ENCODE measurements around the gene LYST. TPM values are rescaled to one million over a fixed set of nuclear protein-coding genes. Genes with fewer than 3 reads are reported as not detected.

LYST gene
- total RNA-seq, 4 donors from 2014 or later = 22.9 to 44.4 (median 31.9) TPM

- Histone ChIP-seq H3K9me3 (no peaks in the 10 kb centered on the region), H3K36me3 (peaks cover 18 to 88% (median 48%) of the 10 kb centered on the region in 4 donors), H3K27me3 (no peaks in the 10 kb centered on the region), H3K27ac (replicated peaks in 1 of 4) (no peak overlapping the region), H3K4me3 (no peak overlapping the region), H3K4me1 (no peaks in the 10 kb centered on the region)
- TF ChIP-seq POLR2AphosphoS5 (IDR thresholded peaks at IDR 0.05) (no peak), EP300 (IDR thresholded peaks at IDR 0.05) (no peak), POLR2A (IDR thresholded peaks at IDR 0.05; ENCODE audit: low read depth) (no peak)
- TF ChIP-seq, protein P1, sequence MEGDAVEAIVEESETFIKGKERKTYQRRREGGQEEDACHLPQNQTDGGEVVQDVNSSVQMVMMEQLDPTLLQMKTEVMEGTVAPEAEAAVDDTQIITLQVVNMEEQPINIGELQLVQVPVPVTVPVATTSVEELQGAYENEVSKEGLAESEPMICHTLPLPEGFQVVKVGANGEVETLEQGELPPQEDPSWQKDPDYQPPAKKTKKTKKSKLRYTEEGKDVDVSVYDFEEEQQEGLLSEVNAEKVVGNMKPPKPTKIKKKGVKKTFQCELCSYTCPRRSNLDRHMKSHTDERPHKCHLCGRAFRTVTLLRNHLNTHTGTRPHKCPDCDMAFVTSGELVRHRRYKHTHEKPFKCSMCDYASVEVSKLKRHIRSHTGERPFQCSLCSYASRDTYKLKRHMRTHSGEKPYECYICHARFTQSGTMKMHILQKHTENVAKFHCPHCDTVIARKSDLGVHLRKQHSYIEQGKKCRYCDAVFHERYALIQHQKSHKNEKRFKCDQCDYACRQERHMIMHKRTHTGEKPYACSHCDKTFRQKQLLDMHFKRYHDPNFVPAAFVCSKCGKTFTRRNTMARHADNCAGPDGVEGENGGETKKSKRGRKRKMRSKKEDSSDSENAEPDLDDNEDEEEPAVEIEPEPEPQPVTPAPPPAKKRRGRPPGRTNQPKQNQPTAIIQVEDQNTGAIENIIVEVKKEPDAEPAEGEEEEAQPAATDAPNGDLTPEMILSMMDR (IDR thresholded peaks at IDR 0.05) = no peak
- DNase-seq (ENCODE audit: extremely low spot score) = no peak
- intact Hi-C loops (cut with DNase I) = no loop called here
- WGBS = 93% methylated on average over 5 of the region's 5 CpGs
Measured at GRCh38 chr1:235742914-235743599, 123.6 kb downstream of the LYST start.

DNA sequence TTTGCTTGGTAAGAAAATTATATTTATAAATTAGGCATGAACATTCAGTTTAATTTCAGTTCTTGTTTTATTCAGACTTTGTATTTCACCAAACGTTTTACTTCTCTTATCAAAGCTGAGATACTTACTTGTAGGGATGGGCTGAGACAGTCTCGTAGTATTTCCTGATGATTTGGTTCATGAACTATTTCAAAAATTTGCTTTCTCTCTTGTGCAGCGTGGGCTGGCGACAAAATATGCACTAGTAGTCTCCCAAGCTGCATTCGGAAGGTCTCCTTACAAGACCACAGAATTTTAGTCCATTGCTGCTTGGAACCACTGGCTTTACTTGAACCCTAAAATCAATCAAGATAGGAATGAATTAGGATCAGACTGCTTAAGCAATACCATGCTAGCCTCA, 125.4 kb downstream of the LYST start:
- Histone ChIP-seq H3K27me3 (no peaks in the 10 kb centered on the region), H3K4me3 (no peak overlapping the region), H3K9me3 (no peaks in the 10 kb centered on the region), H3K27ac (replicated peaks in 1 of 4) (no peak overlapping the region), H3K36me3 (peaks cover 18 to 81% (median 46%) of the 10 kb centered on the region in 4 donors), H3K4me1 (no peaks in the 10 kb centered on the region)
- TF ChIP-seq, protein P1 (IDR thresholded peaks at IDR 0.05) = no peak
- TF ChIP-seq POLR2A (IDR thresholded peaks at IDR 0.05; ENCODE audit: low read depth) = no peak
- TF ChIP-seq POLR2AphosphoS5 (IDR thresholded peaks at IDR 0.05) = no peak
- TF ChIP-seq EP300 (IDR thresholded peaks at IDR 0.05) = no peak
- no peak for DNase-seq (ENCODE audit: extremely low spot score)
- intact Hi-C loops (cut with DNase I) = no loop called here
- WGBS = 83% methylated on average over 5 of the region's 5 CpGs

GRCh38 chr1:235739631-235740030, 127.1 kb downstream of the LYST start:
- H3K4me1 ChIP-seq = no peaks in the 10 kb centered on the region
- intact Hi-C loops (cut with DNase I) = no loop called here
- H3K4me3 ChIP-seq = no peak overlapping the region
- peaks cover 18 to 67% (median 36%) of the 10 kb centered on the region in 4 donors for H3K36me3 ChIP-seq
- 88% methylated on average over 6 of the region's 6 CpGs for WGBS
- H3K9me3 ChIP-seq = no peaks in the 10 kb centered on the region
- no peaks in the 10 kb centered on the region for H3K27me3 ChIP-seq
- no peak for DNase-seq (ENCODE audit: extremely low spot score)
- TF ChIP-seq, protein P1 (IDR thresholded peaks at IDR 0.05) = no peak
- TF ChIP-seq EP300 (IDR thresholded peaks at IDR 0.05) (no peak), POLR2AphosphoS5 (IDR thresholded peaks at IDR 0.05) (no peak), POLR2A (IDR thresholded peaks at IDR 0.05; ENCODE audit: low read depth) (no peak)
- H3K27ac ChIP-seq (replicated peaks in 1 of 4) = no peak overlapping the region

DNA sequence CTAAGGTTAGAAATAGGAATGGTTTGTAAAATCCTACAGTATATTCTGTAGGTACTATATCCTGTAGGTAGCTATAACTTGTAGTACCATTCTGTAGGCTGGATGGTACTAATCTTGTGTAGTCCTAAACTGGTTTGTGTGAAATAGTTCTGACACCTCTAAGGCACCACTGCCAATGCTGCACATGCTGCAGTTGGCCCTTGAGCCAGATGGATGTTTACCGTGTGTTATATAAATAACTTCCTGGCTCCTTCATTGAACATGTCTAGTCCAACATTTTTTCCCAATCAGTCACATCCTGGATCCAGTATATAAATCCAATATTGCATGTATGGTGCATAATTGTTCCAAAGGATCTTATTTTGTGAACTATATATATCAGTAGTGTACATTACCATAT, 127.6 kb downstream of the LYST start:
- WGBS = 16% methylated on average over 1 of the region's 1 CpG
- Histone ChIP-seq H3K9me3 (no peaks in the 10 kb centered on the region), H3K36me3 (peaks cover 18 to 62% (median 33%) of the 10 kb centered on the region in 4 donors), H3K27ac (replicated peaks in 1 of 4) (no peak overlapping the region), H3K4me1 (no peaks in the 10 kb centered on the region), H3K4me3 (no peak overlapping the region), H3K27me3 (no peaks in the 10 kb centered on the region)
- intact Hi-C loops (cut with DNase I) = no loop called here
- TF ChIP-seq, protein P1 (IDR thresholded peaks at IDR 0.05) = no peak
- TF ChIP-seq EP300 (IDR thresholded peaks at IDR 0.05) = no peak
- no peak for TF ChIP-seq POLR2A (IDR thresholded peaks at IDR 0.05; ENCODE audit: low read depth)
- TF ChIP-seq POLR2AphosphoS5 (IDR thresholded peaks at IDR 0.05) = no peak
- no peak for DNase-seq (ENCODE audit: extremely low spot score)

DNA sequence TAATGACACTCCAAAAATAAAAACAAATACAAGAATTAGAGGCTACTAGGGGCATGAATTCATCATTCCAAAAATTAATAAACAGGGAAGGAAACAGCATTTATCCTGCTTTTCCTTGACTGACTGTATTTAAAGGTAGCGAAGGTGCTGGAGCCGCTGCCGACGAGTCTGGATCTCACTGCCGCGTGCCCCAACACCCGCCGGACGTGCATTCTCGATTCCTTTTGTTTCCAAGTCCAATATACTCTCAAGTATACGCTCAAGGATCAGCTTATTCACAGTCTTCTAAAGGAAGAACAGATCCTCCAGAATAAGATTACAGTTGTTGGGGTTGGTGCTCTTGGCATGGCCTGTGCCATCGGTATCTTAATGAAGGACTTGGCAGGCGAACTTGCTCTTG, 129.0 kb downstream of the LYST start:
- Histone ChIP-seq H3K9me3 (no peaks in the 10 kb centered on the region), H3K4me1 (no peaks in the 10 kb centered on the region), H3K27ac (replicated peaks in 1 of 4) (no peak overlapping the region), H3K4me3 (no peak overlapping the region), H3K36me3 (peaks cover 6 to 54% (median 27%) of the 10 kb centered on the region in 4 donors), H3K27me3 (no peaks in the 10 kb centered on the region)
- TF ChIP-seq, protein P1 (IDR thresholded peaks at IDR 0.05) = no peak
- no peak for TF ChIP-seq EP300 (IDR thresholded peaks at IDR 0.05)
- TF ChIP-seq POLR2A (IDR thresholded peaks at IDR 0.05; ENCODE audit: low read depth) = no peak
- TF ChIP-seq POLR2AphosphoS5 (IDR thresholded peaks at IDR 0.05) = no peak
- intact Hi-C loops (cut with DNase I) = no loop called here
- 97% methylated on average over 13 of the region's 13 CpGs for WGBS
- DNase-seq (ENCODE audit: extremely low spot score) = no peak
